Ascending aorta (tissue), 2 donors: ENCODE results near the gene PTPRN2. TPM values are rescaled to one million over a fixed set of nuclear protein-coding genes. Genes with fewer than 3 reads are reported as not detected.

Source experiments
- DNase-seq, 2 donors: peaks; one replicate each; pipeline ENCODE4 v3.0.0-alpha.2; 2019; ENCODE audit warnings: low spot score in 2 of 2
- H3K27ac ChIP-seq, 2 donors: fragments of 200-600 bp; sonication (generic); one replicate each; pipeline ENCODE4 v1.5.1; 2016 to 2017; ENCODE audit warnings: mild to moderate bottlenecking in 1 of 2
- H3K27me3 ChIP-seq: fragments of 200-600 bp; sonication (generic); one replicate; pipeline ENCODE4 v1.5.1; 2017
- H3K36me3 ChIP-seq, 2 donors: fragments of 200-600 bp; sonication (generic); one replicate each; pipeline ENCODE4 v1.5.1; 2016
- H3K4me1 ChIP-seq, 2 donors: fragments of 200-600 bp; sonication (generic); one replicate each; pipeline ENCODE4 v1.5.1; 2016 to 2017; ENCODE audit warnings: mild to moderate bottlenecking in 1 of 2
- H3K4me3 ChIP-seq, 2 donors: fragments of 200-600 bp; sonication (generic); one replicate each; pipeline ENCODE4 v1.5.1; 2016 to 2017; ENCODE audit warnings: mild to moderate bottlenecking in 1 of 2
- H3K9me3 ChIP-seq, 2 donors: fragments of 200-600 bp; sonication (generic); one replicate each; pipeline ENCODE4 v1.5.1; 2016
- CTCF ChIP-seq, 3 experiments: fragments of 200-600 bp in 2 of 3; fragments of 450-650 bp in 1 of 3; sonication (generic) in 2 of 3; IDR thresholded peaks; one replicate each; pipeline ENCODE4 v1.5.1; 2016 to 2019; ENCODE audit warnings: antibody characterized with exemption in 3 of 3, mild to moderate bottlenecking in 1 of 3, moderate library complexity in 1 of 3
- intact Hi-C: fragments of 100-400 bp; cut with DNase I; formaldehyde crosslinking; loops from one replicate; pipeline ENCODE4 v1.15.1; 2023
- total RNA-seq: library from RNA; depleted of rRNA; stranded (reverse); fragments of >200 nt; gene quantifications from one replicate; pipeline ENCODE4 v1.1.0, GENCODE V29; 2016

The PTPRN2 gene
- total RNA-seq, 1 donor from 2014 or later = 7.3 TPM

DNA sequence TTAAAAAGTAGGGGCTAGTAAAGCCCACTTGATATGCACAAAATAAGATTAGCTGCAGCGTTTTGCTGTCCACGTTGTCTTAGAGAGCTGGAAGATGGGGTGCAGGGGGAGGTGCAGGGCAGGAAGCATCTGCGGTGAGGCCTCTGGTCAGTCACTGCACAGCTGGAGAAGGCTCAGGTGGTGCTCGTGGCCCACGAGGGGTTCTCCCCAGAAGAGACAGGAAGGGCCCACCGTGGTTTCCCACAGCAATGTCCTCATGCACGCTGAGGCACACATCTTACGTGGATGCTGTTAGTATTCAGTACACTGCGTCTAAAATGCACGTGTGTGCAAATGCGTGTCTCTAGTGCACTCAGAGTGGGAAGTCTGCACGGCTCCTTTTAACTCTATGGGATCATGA lies 582.1 kb downstream of the PTPRN2 start:
- no peak overlapping the region for H3K27ac ChIP-seq
- H3K36me3 ChIP-seq = no peaks in the 10 kb centered on the region
- H3K27me3 ChIP-seq = no peaks in the 10 kb centered on the region
- H3K9me3 ChIP-seq = no peaks in the 10 kb centered on the region
- no peak for TF ChIP-seq CTCF (IDR thresholded peaks at IDR 0.05)
- intact Hi-C loops = no loop called here
- no peak for DNase-seq
- no peaks in the 10 kb centered on the region for H3K4me1 ChIP-seq
- H3K4me3 ChIP-seq = no peak overlapping the region

- Histone ChIP-seq H3K36me3 (no peaks in the 10 kb centered on the region), H3K27ac (no peak overlapping the region), H3K4me3 (no peak overlapping the region), H3K4me1 (no peaks in the 10 kb centered on the region), H3K27me3 (no peaks in the 10 kb centered on the region), H3K9me3 (no peaks in the 10 kb centered on the region)
- TF ChIP-seq CTCF (IDR thresholded peaks at IDR 0.05) = no peak
- no peak for DNase-seq
- intact Hi-C loops = no loop called here
Measured at GRCh38 chr7:158004123-158004490, 583.5 kb downstream of the PTPRN2 start.

DNA sequence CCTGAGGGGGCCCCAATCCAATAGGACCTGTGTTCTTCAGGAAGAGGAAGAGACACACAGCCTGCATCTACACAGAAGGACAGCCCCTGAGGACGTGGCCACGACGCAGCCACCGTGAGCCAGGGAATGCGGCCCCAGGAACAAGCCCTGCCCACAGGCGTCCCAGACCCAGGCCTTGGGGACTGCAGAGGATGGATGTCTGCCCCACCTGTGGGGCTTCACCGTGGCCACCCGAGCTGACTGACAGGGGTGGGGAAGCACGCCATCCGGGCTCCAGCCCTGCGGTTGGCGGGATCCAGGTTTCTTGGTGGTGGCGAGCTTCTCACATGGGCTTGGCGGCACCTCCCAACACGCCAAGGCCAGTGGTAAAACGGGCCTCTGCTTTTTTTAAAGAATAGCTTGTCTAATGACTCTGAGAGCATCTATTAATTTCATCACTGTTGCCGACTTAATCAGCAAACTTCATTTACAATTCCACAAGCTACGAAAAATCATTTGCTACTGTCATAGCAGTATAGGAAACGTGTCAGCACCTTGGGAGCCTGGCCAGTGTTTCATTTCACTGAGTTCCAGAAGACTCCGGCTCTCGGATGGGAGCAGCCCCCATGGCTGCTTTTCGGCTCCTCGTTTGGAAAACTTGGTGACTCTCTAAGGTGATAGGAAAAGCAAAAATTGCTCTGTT lies 584.0 kb downstream of the PTPRN2 start:
- H3K27me3 ChIP-seq = no peaks in the 10 kb centered on the region
- TF ChIP-seq CTCF (IDR thresholded peaks at IDR 0.05) = no peak
- no peak overlapping the region for H3K4me3 ChIP-seq
- intact Hi-C loops = no loop called here
- no peaks in the 10 kb centered on the region for H3K4me1 ChIP-seq
- H3K9me3 ChIP-seq = no peaks in the 10 kb centered on the region
- H3K36me3 ChIP-seq = no peaks in the 10 kb centered on the region
- H3K27ac ChIP-seq = no peak overlapping the region
- no peak for DNase-seq

DNA sequence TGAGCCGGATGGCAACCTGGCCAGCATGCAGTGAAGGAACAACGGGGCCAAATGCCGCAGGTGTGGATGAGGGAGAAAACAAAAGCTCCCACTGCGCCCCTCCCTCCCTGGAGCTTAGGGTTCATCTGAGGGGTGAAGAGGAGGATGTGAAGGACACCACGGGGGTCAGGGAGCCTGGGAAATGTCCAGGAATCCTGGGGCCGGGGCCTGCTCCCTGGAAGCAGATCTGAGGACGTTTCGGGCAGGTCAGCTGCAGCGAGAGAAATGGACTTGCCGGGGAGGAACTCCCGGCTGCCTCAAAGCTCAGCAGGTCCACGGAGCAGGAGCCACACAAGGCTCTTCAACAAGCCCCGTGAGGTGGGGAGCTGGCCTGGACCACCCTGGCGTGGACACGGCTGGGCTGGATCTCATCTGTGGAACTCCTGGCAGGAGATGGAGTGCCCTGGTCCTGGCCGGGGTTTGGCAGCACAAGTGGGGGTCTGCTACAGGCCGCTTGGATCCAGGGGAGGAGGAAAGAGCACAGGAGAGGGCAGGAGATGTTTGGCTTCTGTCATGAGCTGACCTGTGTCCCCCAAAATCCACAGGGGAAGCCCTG lies 585.0 kb downstream of the PTPRN2 start:
- Histone ChIP-seq H3K4me3 (no peak overlapping the region), H3K36me3 (no peaks in the 10 kb centered on the region), H3K4me1 (no peaks in the 10 kb centered on the region), H3K27me3 (no peaks in the 10 kb centered on the region), H3K27ac (no peak overlapping the region), H3K9me3 (no peaks in the 10 kb centered on the region)
- DNase-seq = no peak
- no peak for TF ChIP-seq CTCF (IDR thresholded peaks at IDR 0.05)
- intact Hi-C loops = no loop called here

GRCh38 chr7:158001621-158002320 lies 585.9 kb downstream of the PTPRN2 start:
- no peak for TF ChIP-seq CTCF (IDR thresholded peaks at IDR 0.05)
- H3K27ac ChIP-seq = no peak overlapping the region
- no peaks in the 10 kb centered on the region for H3K36me3 ChIP-seq
- no peak for DNase-seq
- H3K4me3 ChIP-seq = no peak overlapping the region
- intact Hi-C loops = no loop called here
- no peaks in the 10 kb centered on the region for H3K9me3 ChIP-seq
- H3K4me1 ChIP-seq = no peaks in the 10 kb centered on the region
- H3K27me3 ChIP-seq = no peaks in the 10 kb centered on the region
